Activated naive CD4-positive, alpha-beta T cell treated with anti-CD3 and anti-CD28 coated beads for 36 hours (primary cell): ENCODE measurements around the gene EMX2. TPM values are rescaled to one million over a fixed set of nuclear protein-coding genes. Genes with fewer than 3 reads are reported as not detected.
"Not testable (repeated sequence)": the region's sequence is repeated elsewhere in the genome, so short reads cannot be mapped to it uniquely, and the experiment has no call there.

Experiments used
- CTCF ChIA-PET: fragments of 350-600 bp; sonication (Branson Sonifier 250); formaldehyde crosslinking; loops from one replicate; lab custom pipeline; 2021; ENCODE audit warnings: antibody characterized with exemption; lab: Charles Lee
- DNase-seq: peaks from one replicate; pipeline ENCODE4 v3.0.0-alpha.2; 2020
- H3K27ac Mint-ChIP-seq: one replicate; pipeline ENCODE4 v1.8.0; 2021; ENCODE audit warnings: mild to moderate bottlenecking, mixed read lengths
- H3K27me3 Mint-ChIP-seq: one replicate; pipeline ENCODE4 v1.8.0; 2021; ENCODE audit warnings: low read depth, mixed read lengths
- H3K36me3 Mint-ChIP-seq: one replicate; pipeline ENCODE4 v1.8.0; 2021; ENCODE audit warnings: low read depth, mixed read lengths
- H3K4me1 Mint-ChIP-seq: one replicate; pipeline ENCODE4 v1.8.0; 2021; ENCODE audit warnings: low read depth, mixed read lengths
- H3K4me3 Mint-ChIP-seq: one replicate; pipeline ENCODE4 v1.8.0; 2021; ENCODE audit warnings: mild to moderate bottlenecking, moderate library complexity, mixed read lengths
- H3K9me3 Mint-ChIP-seq: one replicate; pipeline ENCODE4 v1.8.0; 2021; ENCODE audit warnings: mixed read lengths
- intact Hi-C: fragments of 100-400 bp; cut with micrococcal nuclease; formaldehyde crosslinking; loops from one replicate; pipeline ENCODE4 v1.15.1; 2023
- total RNA-seq, 2 experiments: library from RNA; stranded (reverse); gene quantifications; one replicate each; pipeline ENCODE4 v1.2.3, GENCODE V29; 2021

Gene EMX2
- total RNA-seq, 2 experiments from 2014 or later = not detected

DNA sequence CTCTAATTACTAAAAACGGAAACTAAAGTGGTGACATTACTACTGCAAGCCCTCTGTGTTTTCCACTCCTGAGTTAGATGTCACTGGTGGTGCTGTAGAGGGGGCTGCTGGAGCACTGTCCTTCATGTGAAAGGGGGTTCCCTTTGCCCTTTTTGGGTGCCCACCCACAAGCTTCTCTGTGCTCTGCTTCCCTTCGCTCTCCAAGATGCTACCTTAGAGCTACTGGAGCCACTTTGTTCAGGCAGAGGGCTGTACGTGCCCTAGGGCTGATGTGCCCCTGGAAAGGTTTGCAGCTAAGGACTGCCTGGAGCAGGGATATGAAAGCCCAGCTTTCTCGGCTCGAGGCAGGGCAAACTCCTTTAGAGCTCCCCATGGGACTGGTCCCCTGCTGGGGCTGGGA lies 28.3 kb downstream of the EMX2 start:
- H3K4me1 Mint-ChIP-seq = no peaks in the 10 kb centered on the region
- no peak overlapping the region for H3K27ac Mint-ChIP-seq
- DNase-seq = no peak
- no peaks in the 10 kb centered on the region for H3K36me3 Mint-ChIP-seq
- H3K4me3 Mint-ChIP-seq = no peak overlapping the region
- intact Hi-C loops = no loop called here
- peaks cover 20% of the 10 kb centered on the region for H3K27me3 Mint-ChIP-seq
- no peaks in the 10 kb centered on the region for H3K9me3 Mint-ChIP-seq
- CTCF ChIA-PET = no interaction called here

DNA sequence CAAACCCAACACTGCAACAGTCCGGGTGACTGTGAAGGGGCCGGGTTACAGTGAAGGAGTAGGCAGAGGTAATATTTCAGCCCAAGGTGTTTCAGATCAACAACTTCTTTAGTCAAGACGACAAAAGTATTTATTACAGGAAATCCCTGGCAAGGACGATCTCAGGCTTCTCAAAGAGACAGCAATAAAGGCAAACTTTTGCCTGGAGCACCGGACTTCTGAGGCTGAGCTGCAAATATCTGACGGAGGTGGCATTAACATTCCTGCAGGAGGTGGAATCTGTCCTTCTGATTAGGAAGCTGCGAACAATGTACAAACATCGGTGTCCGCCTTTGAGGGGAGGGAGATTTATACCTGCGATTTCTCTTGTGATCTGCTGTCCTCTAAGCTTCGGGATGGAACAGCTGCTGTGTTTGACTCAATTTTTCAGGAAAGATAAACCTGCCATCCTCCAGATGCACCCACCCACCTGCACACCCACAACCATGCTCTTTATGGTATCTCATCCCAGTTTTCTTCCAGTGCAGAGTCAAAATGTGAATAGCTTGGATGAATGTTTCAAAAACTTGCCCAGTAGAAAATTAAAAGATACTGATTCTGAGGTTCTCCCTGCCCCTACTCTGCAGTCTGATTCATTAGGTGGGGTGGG lies 32.1 kb downstream of the EMX2 start:
- Mint-ChIP-seq H3K4me3 (no peak overlapping the region), H3K9me3 (no peaks in the 10 kb centered on the region), H3K36me3 (no peaks in the 10 kb centered on the region), H3K27ac (no peak overlapping the region), H3K4me1 (no peaks in the 10 kb centered on the region), H3K27me3 (peaks cover 25% of the 10 kb centered on the region)
- CTCF ChIA-PET = no interaction called here
- intact Hi-C loops = no loop called here
- no peak for DNase-seq

DNA sequence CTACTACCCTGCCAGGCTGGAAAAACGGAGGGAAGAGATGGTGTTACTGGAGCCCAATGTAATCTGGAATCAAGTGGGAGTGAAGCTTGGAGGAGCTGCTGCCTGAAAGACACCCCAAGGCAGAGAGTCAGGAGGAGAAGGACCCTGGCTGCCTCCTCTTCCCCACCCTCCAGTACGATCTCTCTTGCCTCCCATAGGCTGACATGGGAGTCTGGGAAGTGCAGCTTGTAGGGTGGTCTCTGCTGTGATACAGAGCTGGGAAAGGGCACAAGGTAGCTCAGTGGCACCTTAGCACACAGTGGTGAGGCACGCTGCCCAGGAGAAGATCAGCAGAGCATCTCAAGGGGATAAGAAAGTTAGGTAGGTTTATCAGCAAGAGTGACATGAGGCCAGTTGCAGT lies 35.9 kb downstream of the EMX2 start:
- Mint-ChIP-seq H3K27me3 (peaks cover 19% of the 10 kb centered on the region), H3K27ac (no peak overlapping the region), H3K9me3 (no peaks in the 10 kb centered on the region), H3K4me3 (no peak overlapping the region), H3K4me1 (no peaks in the 10 kb centered on the region), H3K36me3 (no peaks in the 10 kb centered on the region)
- no peak for DNase-seq
- CTCF ChIA-PET = interaction anchor here (1.1 kb wide), 1 partner anchor 81 kb away, joined by 3 read pairs; no protein-coding TSS in a partner anchor
- intact Hi-C loops = no loop called here

DNA sequence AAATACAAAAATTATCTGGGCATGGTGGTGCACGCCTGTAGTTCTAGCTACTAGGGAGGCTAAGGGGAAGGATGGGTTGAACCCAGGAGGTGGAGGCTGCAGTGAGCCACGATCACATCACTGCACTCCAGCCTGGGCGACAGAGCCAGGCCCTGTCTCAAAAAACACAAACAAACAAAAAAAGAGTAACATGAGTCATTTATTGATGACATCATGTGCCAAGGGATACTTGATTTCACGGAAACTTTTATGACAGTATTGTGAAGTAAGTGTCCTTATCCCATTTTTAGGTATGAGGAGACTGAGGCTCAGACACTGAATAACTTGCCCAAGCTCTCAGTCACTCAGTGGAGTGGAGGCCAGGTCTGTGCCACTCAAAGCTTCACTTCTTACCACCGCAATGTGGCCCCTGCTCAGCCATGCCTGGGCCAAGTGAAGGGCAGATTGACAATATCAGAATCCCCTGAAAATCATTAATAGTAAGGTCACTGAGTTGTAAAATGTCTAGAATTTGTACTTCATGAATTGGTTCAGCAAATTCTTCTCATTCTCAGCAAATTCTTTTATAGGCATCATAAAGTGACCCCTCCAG lies 36.5 kb downstream of the EMX2 start:
- DNase-seq = no peak
- intact Hi-C loops = no loop called here
- H3K36me3 Mint-ChIP-seq = no peaks in the 10 kb centered on the region
- no peaks in the 10 kb centered on the region for H3K4me1 Mint-ChIP-seq
- H3K27me3 Mint-ChIP-seq = peaks cover 23% of the 10 kb centered on the region
- no peaks in the 10 kb centered on the region for H3K9me3 Mint-ChIP-seq
- H3K4me3 Mint-ChIP-seq = no peak overlapping the region
- no peak overlapping the region for H3K27ac Mint-ChIP-seq
- CTCF ChIA-PET = no interaction called here

DNA sequence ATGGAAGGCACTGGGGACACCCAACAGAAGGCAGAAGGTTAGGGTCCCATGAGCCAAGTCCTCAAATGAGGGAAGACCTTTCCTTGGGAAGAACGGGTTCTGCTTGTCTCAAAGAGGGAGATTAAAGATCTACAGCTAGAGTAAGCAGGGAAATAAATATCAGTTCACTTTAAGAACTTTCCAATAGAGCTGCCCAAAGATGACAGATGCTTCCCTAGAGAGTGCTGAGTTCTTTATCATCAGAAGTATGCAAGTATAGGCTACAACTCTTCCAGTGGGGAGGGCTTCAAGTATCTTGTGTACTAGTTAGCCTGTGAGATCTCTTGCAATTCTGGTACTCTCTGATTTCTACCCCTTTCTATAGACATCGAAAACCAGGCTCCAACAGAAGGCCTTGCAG lies 39.4 kb downstream of the EMX2 start:
- H3K4me3 Mint-ChIP-seq = no peak overlapping the region
- CTCF ChIA-PET = no interaction called here
- no peak overlapping the region for H3K27ac Mint-ChIP-seq
- H3K4me1 Mint-ChIP-seq = no peaks in the 10 kb centered on the region
- DNase-seq = no peak
- intact Hi-C loops = no loop called here
- H3K9me3 Mint-ChIP-seq = no peaks in the 10 kb centered on the region
- H3K27me3 Mint-ChIP-seq = peaks cover 26% of the 10 kb centered on the region
- no peaks in the 10 kb centered on the region for H3K36me3 Mint-ChIP-seq

DNA sequence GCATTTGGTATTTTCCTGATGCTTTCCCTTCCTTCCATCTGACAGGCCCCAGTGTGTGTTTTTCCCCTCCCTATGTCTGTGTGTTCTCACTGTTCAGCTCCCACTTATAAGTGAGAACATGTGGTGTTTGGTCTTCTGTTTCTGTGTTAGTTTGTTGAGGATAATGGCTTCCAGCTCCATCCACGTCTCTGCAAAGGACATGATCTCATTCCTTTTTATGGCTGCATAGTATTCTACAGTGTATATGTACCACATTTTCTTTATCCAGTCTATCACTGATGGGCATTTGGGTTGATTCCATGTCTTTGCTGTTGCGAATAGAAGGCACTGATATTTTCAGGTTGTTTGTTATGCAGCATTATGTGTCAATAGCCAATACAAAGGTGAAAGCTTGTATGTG lies 42.3 kb downstream of the EMX2 start:
- peaks cover 26% of the 10 kb centered on the region for H3K27me3 Mint-ChIP-seq
- H3K27ac Mint-ChIP-seq, CTCF ChIA-PET, H3K9me3 Mint-ChIP-seq, H3K4me1 Mint-ChIP-seq, DNase-seq, intact Hi-C loops, H3K36me3 Mint-ChIP-seq, H3K4me3 Mint-ChIP-seq: not testable (repeated sequence)

DNA sequence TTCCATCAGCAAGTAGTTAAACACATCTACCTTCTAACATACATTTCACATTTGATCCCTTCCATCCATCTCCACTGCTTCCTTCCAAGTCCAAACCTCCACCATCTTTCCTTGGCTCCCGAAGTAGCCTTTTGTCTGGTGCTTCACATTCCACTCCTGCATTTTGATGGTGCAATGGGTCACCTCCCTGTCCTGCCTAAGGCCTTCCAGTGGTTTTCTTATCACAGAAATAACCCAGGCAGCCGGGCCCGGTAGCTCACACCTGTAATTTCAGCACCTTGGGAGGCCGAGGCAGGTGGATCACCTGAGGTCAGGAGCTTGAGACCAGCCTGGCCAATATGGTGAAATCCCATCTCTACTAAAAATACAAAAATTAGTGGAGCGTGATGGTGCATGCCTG lies 44.5 kb downstream of the EMX2 start:
- Mint-ChIP-seq H3K36me3 (no peaks in the 10 kb centered on the region), H3K27ac (no peak overlapping the region), H3K4me3 (no peak overlapping the region), H3K4me1 (no peaks in the 10 kb centered on the region), H3K27me3 (peaks cover 28% of the 10 kb centered on the region), H3K9me3 (no peaks in the 10 kb centered on the region)
- intact Hi-C loops = no loop called here
- DNase-seq = no peak
- CTCF ChIA-PET = no interaction called here

DNA sequence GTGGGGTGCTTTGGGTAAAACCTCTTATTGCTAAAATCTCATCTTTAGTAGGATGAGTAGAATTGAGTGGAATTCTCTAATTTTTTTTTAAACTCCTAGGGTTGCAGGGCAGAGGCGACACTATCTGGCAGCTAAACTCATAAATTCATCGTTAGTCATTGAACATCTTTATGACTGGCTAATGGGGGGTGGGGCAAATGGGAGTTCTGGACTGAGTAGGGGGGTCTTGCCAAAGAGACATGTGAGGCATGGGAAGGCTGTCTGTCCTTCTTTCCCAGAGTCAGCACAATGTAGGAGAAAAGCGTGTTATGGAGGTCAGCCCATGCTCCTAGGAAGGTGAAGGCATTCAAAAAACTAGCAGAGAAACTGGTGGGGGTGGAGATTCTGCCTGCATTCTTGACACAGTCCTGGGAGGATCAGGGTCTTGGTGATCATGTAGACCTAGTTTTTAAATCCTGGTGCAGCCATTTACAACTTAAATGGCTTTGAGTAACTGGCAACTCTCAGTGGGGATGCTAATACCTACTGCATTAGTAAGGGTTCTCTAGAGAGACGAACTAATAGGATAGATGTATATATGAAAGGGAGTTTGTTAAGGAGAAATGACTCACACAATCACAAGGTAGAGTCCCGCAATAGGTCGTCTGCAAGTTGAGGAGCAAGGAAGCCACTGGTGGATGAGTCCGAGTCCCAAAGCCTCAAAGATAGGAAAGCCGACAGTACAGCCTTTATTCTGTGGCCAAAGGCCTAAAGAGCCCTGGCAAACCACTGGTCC lies 47.7 kb downstream of the EMX2 start:
- H3K9me3 Mint-ChIP-seq = no peaks in the 10 kb centered on the region
- intact Hi-C loops = no loop called here
- H3K4me1 Mint-ChIP-seq = no peaks in the 10 kb centered on the region
- H3K36me3 Mint-ChIP-seq = no peaks in the 10 kb centered on the region
- peaks cover 18% of the 10 kb centered on the region for H3K27me3 Mint-ChIP-seq
- DNase-seq = no peak
- no peak overlapping the region for H3K27ac Mint-ChIP-seq
- CTCF ChIA-PET = no interaction called here
- H3K4me3 Mint-ChIP-seq = no peak overlapping the region

DNA sequence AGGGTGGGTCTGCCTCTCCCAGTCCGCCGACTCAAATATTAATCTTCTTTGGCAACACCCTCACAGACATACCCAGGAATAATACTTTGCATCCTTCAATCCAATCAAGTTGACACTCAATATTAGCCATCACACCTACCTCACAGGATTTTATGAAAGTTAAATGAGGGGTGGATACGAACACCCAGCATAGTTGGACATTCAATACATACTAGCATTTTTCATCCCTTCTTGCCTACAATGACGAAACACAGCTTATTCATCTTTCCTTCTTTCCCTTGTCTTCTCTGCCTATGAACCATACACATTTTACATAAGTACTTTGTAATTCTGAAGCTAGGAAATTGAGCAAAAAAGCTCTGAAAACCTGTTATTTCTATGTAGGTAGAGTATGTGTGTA lies 48.5 kb downstream of the EMX2 start:
- no peaks in the 10 kb centered on the region for H3K9me3 Mint-ChIP-seq
- H3K36me3 Mint-ChIP-seq = no peaks in the 10 kb centered on the region
- no peak overlapping the region for H3K27ac Mint-ChIP-seq
- CTCF ChIA-PET = no interaction called here
- peaks cover 17% of the 10 kb centered on the region for H3K27me3 Mint-ChIP-seq
- no peak for DNase-seq
- intact Hi-C loops = no loop called here
- H3K4me1 Mint-ChIP-seq = no peaks in the 10 kb centered on the region
- H3K4me3 Mint-ChIP-seq = no peak overlapping the region

DNA sequence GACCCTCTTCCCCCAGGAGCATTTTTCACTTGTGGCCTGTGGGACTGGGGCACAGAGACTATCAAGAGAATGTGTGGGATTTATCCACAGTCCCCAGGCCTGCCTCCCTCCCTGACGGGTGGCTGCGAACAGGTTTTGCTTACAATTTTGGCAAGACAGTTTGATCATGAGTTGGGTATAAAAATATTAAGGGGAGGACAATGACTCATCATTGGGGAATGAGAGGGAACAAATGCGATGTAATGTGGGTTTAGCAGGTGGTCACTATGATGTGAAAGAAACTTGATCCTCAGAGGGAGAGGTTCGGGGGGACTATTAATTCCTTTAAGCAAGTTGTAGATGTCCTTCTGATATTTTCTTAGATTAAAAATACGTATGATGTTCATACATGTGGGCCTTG lies 52.2 kb downstream of the EMX2 start:
- intact Hi-C loops = no loop called here
- H3K4me3 Mint-ChIP-seq = no peak overlapping the region
- no peaks in the 10 kb centered on the region for H3K36me3 Mint-ChIP-seq
- no peak overlapping the region for H3K27ac Mint-ChIP-seq
- H3K9me3 Mint-ChIP-seq = no peaks in the 10 kb centered on the region
- peaks cover 18% of the 10 kb centered on the region for H3K27me3 Mint-ChIP-seq
- DNase-seq = no peak
- no peaks in the 10 kb centered on the region for H3K4me1 Mint-ChIP-seq
- CTCF ChIA-PET = no interaction called here

DNA sequence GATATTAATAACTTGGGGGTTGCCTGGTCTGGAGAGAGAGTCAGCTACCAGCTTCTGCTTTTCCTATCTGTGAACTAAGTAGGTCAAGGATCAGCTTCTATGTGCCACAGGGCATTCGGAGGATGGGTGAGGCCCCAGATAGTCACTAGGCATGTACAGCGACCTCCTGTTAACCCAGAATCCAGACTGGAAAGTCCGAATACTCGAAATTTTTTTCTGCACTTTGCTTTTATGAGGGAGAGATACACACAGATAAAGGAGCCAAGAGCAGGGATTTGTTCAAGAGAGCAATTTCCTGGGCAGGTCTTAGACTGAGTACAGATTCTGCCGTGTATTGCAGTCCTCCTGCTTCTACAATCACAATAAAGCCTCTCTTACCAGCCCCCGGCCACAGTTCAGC lies 54.2 kb downstream of the EMX2 start:
- no peaks in the 10 kb centered on the region for H3K36me3 Mint-ChIP-seq
- DNase-seq = no peak
- CTCF ChIA-PET = no interaction called here

DNA sequence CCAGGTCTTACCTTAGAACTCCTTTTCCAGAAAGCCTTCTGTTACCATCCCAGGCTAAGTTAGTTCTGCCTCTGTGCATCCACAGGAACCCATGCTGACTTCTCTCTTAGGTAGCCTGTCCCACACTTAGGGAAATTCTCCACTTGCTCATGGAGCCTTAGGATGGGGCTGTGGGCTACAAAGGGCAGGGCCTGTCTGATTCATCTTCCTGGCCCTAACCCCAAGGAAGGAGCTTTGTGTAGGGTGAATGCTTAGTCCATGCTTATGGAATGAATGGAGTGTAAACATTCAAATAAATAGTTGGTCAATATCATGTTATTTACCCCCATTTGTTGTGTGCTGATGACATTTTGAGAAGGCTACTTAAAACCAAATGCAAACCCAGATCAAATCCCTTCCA lies 54.7 kb downstream of the EMX2 start:
- CTCF ChIA-PET = no interaction called here
- intact Hi-C loops = no loop called here
- no peak for DNase-seq
- H3K36me3 Mint-ChIP-seq = no peaks in the 10 kb centered on the region
- H3K4me3 Mint-ChIP-seq = no peak overlapping the region
- peaks cover 22% of the 10 kb centered on the region for H3K27me3 Mint-ChIP-seq
- no peaks in the 10 kb centered on the region for H3K9me3 Mint-ChIP-seq
- no peak overlapping the region for H3K27ac Mint-ChIP-seq
- no peaks in the 10 kb centered on the region for H3K4me1 Mint-ChIP-seq

More for the DNA sequence above, 54.2 kb downstream of the EMX2 start:
- intact Hi-C loops = no loop called here
- no peak overlapping the region for H3K4me3 Mint-ChIP-seq
- no peaks in the 10 kb centered on the region for H3K9me3 Mint-ChIP-seq
- H3K27ac Mint-ChIP-seq = no peak overlapping the region
- peaks cover 19% of the 10 kb centered on the region for H3K27me3 Mint-ChIP-seq
- H3K4me1 Mint-ChIP-seq = no peaks in the 10 kb centered on the region
